BJ (cell line): ENCODE data around the gene CCDC192. TPM values are rescaled to one million over a fixed set of nuclear protein-coding genes. Genes with fewer than 3 reads are reported as not detected.

Experiments
- CTCF ChIA-PET: fragments of 350-600 bp; formaldehyde crosslinking; extraction: SDS; loops from one replicate; lab custom pipeline; 2021; ENCODE audit warnings: antibody characterized with exemption, inconsistent platforms; lab: Yijun Ruan, JAX
- POLR2A ChIA-PET: fragments of 300-600 bp; sonication (Branson Sonifier 250); formaldehyde crosslinking; extraction: SDS; loops from one replicate; lab custom pipeline; 2021; ENCODE audit warnings: antibody characterized with exemption; lab: Charles Lee
- DNase-seq: peaks from one replicate; pipeline ENCODE4 v3.0.0-alpha.2; 2011; ENCODE audit warnings: low read depth
- H3K27me3 ChIP-seq: 2 replicates; pipeline ENCODE4 v1.6.0; 2011; ENCODE audit warnings: low read length; ENCODE audit not compliant: control insufficient read depth, insufficient read depth
- H3K36me3 ChIP-seq: 2 replicates; pipeline ENCODE4 v1.5.1; 2011; ENCODE audit warnings: low read length; ENCODE audit not compliant: control insufficient read depth, insufficient read depth
- H3K4me3 ChIP-seq: 2 replicates; pipeline ENCODE4 v1.5.1; 2011; ENCODE audit warnings: low read depth, mild to moderate bottlenecking, control low read depth, low read length
- CTCF ChIP-seq: IDR thresholded peaks from 2 replicates; pipeline ENCODE4 v1.5.1; 2011; ENCODE audit warnings: low read depth, mild to moderate bottlenecking, control low read depth, inconsistent platforms, low read length, moderate library complexity; ENCODE audit not compliant: insufficient read depth
- polyA plus RNA-seq: library from polyadenylated mRNA; depleted of rRNA; stranded (reverse); fragments of >200 nt; gene quantifications from 2 replicates; pipeline ENCODE4 v1.2.3, GENCODE V29; 2011

Gene CCDC192
- polyA plus RNA-seq, 1 experiment = not detected

GRCh38 chr5:127940854-127941253 is 237.7 kb downstream of the CCDC192 start:
- POLR2A ChIA-PET = no interaction called here
- CTCF ChIA-PET = interaction anchor here (1.0 kb wide), 1 partner anchor 141 kb away, joined by 4 read pairs; no protein-coding TSS in a partner anchor
- TF ChIP-seq CTCF = no peak
- H3K27me3 ChIP-seq = no peaks in the 10 kb centered on the region
- no peak for DNase-seq
- H3K4me3 ChIP-seq = no peak overlapping the region
- no peaks in the 10 kb centered on the region for H3K36me3 ChIP-seq

GRCh38 chr5:127941646-127942045 is 238.5 kb downstream of the CCDC192 start:
- H3K4me3 ChIP-seq = peak overlapping the region; percentile 20
- no peak for TF ChIP-seq CTCF
- no peak for DNase-seq
- POLR2A ChIA-PET = interaction anchor here (0.7 kb wide), 1 partner anchor 424 kb away, joined by 4 read pairs; no protein-coding TSS in a partner anchor
- CTCF ChIA-PET = interaction anchor here (1.0 kb wide), 1 partner anchor 140 kb away, joined by 4 read pairs; no protein-coding TSS in a partner anchor
- no peaks in the 10 kb centered on the region for H3K27me3 ChIP-seq
- no peaks in the 10 kb centered on the region for H3K36me3 ChIP-seq

- no peak for DNase-seq
- POLR2A ChIA-PET = no interaction called here
Observed at GRCh38 chr5:127942246-127943060, 239.3 kb downstream of the CCDC192 start.

GRCh38 chr5:127943061-127943371 is 239.8 kb downstream of the CCDC192 start:
- ChIA-PET POLR2A (no interaction called here), CTCF (no interaction called here)
- H3K36me3 ChIP-seq = no peaks in the 10 kb centered on the region
- TF ChIP-seq CTCF = no peak
- no peaks in the 10 kb centered on the region for H3K27me3 ChIP-seq
- DNase-seq = no peak
- no peak overlapping the region for H3K4me3 ChIP-seq

More at GRCh38 chr5:127942246-127943060, 239.3 kb downstream of the CCDC192 start:
- H3K4me3 ChIP-seq = no peak overlapping the region
- H3K27me3 ChIP-seq = no peaks in the 10 kb centered on the region
- H3K36me3 ChIP-seq = no peaks in the 10 kb centered on the region
- no peak for TF ChIP-seq CTCF
- CTCF ChIA-PET = no interaction called here

- no peak for TF ChIP-seq CTCF
- POLR2A ChIA-PET = no interaction called here
- no peak for DNase-seq
- Histone ChIP-seq H3K36me3 (no peaks in the 10 kb centered on the region), H3K4me3 (no peak overlapping the region), H3K27me3 (no peaks in the 10 kb centered on the region)
- CTCF ChIA-PET = no interaction called here
Observed at GRCh38 chr5:127944125-127944524, 240.9 kb downstream of the CCDC192 start.
